HepG2 (cell line): ENCODE results near the gene LAMTOR2. TPM values are rescaled to one million over a fixed set of nuclear protein-coding genes. Genes with fewer than 3 reads are reported as not detected.

Source experiments
- E2F5 ChIP-seq: sonication (generic); formaldehyde crosslinking; conservative IDR thresholded peaks from 2 replicates; pipeline ENCODE4 v1.4.0; 2020; ENCODE audit warnings: missing genetic modification reagents
- EP300 ChIP-seq, 3 experiments: sonication (generic) in 1 of 3; formaldehyde crosslinking in 1 of 3; IDR thresholded peaks; 2 replicates each; pipeline versions ENCODE4 v1.5.1 to v1.6.1; 2011 to 2020; ENCODE audit warnings: low read depth in 2 of 3, low read length in 2 of 3, borderline replicate concordance in 1 of 3, improper control_type of control experiment in 1 of 3, mild to moderate bottlenecking in 1 of 3, missing genetic modification reagents in 1 of 3, moderate library complexity in 1 of 3
- HIVEP1 ChIP-seq: sonication (generic); formaldehyde crosslinking; IDR thresholded peaks from 2 replicates; pipeline ENCODE4 v1.4.0; 2020; ENCODE audit warnings: mild to moderate bottlenecking, missing genetic modification reagents
- IKZF1 ChIP-seq: fragments of 450-650 bp; IDR thresholded peaks from 2 replicates; pipeline ENCODE4 v1.7.1; 2016
- IKZF4 ChIP-seq: sonication (generic); formaldehyde crosslinking; IDR thresholded peaks from 2 replicates; pipeline ENCODE4 v1.5.1; 2020; ENCODE audit warnings: borderline replicate concordance, mild to moderate bottlenecking, low read depth, missing genetic modification reagents; ENCODE audit errors: not compliant biosample characterization
- IRX3 ChIP-seq: sonication (generic); formaldehyde crosslinking; IDR thresholded peaks from 2 replicates; pipeline ENCODE4 v1.8.1; 2023; ENCODE audit warnings: mild to moderate bottlenecking, low read depth, missing genetic modification reagents, borderline replicate concordance
- NPAS2 ChIP-seq: sonication (generic); formaldehyde crosslinking; IDR thresholded peaks from 2 replicates; pipeline ENCODE4 v1.8.0; 2022; ENCODE audit warnings: mild to moderate bottlenecking, missing genetic modification reagents, borderline replicate concordance
- RELA ChIP-seq: sonication (generic); formaldehyde crosslinking; IDR thresholded peaks from 2 replicates; pipeline ENCODE4 v1.4.0; 2020; ENCODE audit warnings: missing genetic modification reagents
- SIN3A ChIP-seq: IDR thresholded peaks from 2 replicates; pipeline ENCODE4 v1.6.1; 2011; ENCODE audit warnings: low read depth, mild to moderate bottlenecking, control low read depth, low read length, borderline replicate concordance
- SNAPC4 ChIP-seq: sonication (generic); formaldehyde crosslinking; IDR thresholded peaks from 2 replicates; pipeline ENCODE4 v1.4.0; 2020; ENCODE audit warnings: mild to moderate bottlenecking, missing genetic modification reagents
- ZBED4 ChIP-seq: sonication (generic); formaldehyde crosslinking; IDR thresholded peaks from 2 replicates; pipeline ENCODE4 v1.4.0; 2020; ENCODE audit warnings: missing genetic modification reagents, borderline replicate concordance
- ZBTB10 ChIP-seq: sonication (generic); formaldehyde crosslinking; IDR thresholded peaks from 2 replicates; pipeline ENCODE4 v1.4.0; 2020; ENCODE audit warnings: missing genetic modification reagents, borderline replicate concordance
- ZNF382 ChIP-seq: sonication (generic); formaldehyde crosslinking; IDR thresholded peaks from 2 replicates; pipeline ENCODE4 v1.5.0; 2020; ENCODE audit warnings: missing genetic modification reagents, mild to moderate bottlenecking, borderline replicate concordance
- ZNF740 ChIP-seq: sonication (generic); formaldehyde crosslinking; IDR thresholded peaks from 2 replicates; pipeline ENCODE4 v1.4.0; 2020; ENCODE audit warnings: missing genetic modification reagents
- polyA plus RNA-seq, 8 experiments: library from polyadenylated mRNA; depleted of rRNA in 3 of 8; stranded (reverse) in 7 of 8; unstranded in 1 of 8; fragments of >200 nt; fragmentation: Illumina TruSeq in 4 of 8; extraction: Trizol in 4 of 8; gene quantifications; 2 replicates each; pipeline versions ENCODE4 v1.2.1 to v1.2.3, GENCODE V29; 2011 to 2016; ENCODE audit warnings: low read depth in 4 of 8, missing spikeins in 1 of 8, mixed read lengths in 1 of 8; ENCODE audit not compliant: insufficient read depth in 1 of 8
- total RNA-seq, 5 experiments: library from RNA; depleted of rRNA; stranded (reverse); fragments of >200 nt; fragmentation: Illumina TruSeq; extraction: Trizol; gene quantifications; 2 replicates each; pipeline ENCODE4 v1.2.3, GENCODE V29; 2016; ENCODE audit warnings: low read depth in 1 of 5

The LAMTOR2 gene
- total and polyA plus RNA-seq, 2 of the 13 experiments (the other 11 are each of a cell fraction or from before 2014, with no cell fraction given) = 36.5 to 66.4 TPM

- TF ChIP-seq SNAPC4 (CRISPR knock-in tag) (no peak), IKZF1 (no peak), RELA (CRISPR knock-in tag) (no peak), E2F5 (no peak), ZNF382 (no peak), NPAS2 (CRISPR knock-in tag) (no peak), IRX3 (CRISPR knock-in tag) (no peak), HIVEP1 (CRISPR knock-in tag) (no peak), ZBED4 (no peak), ZBTB10 (CRISPR knock-in tag) (no peak), IKZF4 (no peak), ZNF740 (CRISPR knock-in tag) (no peak), EP300 (IDR thresholded peaks at IDR 0.05; ENCODE audit: low read depth in 2 of 2, low read length in 2 of 2) (no peak), EP300 (CRISPR knock-in tag; IDR thresholded peaks at IDR 0.05; ENCODE audit: borderline replicate concordance) (no peak), SIN3A (no peak)
Observed at GRCh38 chr1:156081180-156081916, 26.8 kb downstream of the LAMTOR2 start (continued).
